GM19043 (cell line): ENCODE measurements around the gene TIMM17A.
A peak's percentile ranks its signal among the peaks of the same experiment; 100 is the strongest.

Experiments
- ATAC-seq: cut with Tn5 transposase; IDR thresholded peaks from one replicate; pipeline ENCODE4 v1.9.1; 2021; ENCODE audit warnings: low read depth; ENCODE audit not compliant: unreplicated experiment

TIMM17A gene

GRCh38 chr1:201982623-201983379, 27.5 kb downstream of the TIMM17A start, which contains the start of gene RNPEP:
TSS of gene RNPEP (plus strand) at chr1:201982648. CDS start at chr1:201982667, 19 bp downstream.
- ATAC-seq: peak; percentile 64

DNA sequence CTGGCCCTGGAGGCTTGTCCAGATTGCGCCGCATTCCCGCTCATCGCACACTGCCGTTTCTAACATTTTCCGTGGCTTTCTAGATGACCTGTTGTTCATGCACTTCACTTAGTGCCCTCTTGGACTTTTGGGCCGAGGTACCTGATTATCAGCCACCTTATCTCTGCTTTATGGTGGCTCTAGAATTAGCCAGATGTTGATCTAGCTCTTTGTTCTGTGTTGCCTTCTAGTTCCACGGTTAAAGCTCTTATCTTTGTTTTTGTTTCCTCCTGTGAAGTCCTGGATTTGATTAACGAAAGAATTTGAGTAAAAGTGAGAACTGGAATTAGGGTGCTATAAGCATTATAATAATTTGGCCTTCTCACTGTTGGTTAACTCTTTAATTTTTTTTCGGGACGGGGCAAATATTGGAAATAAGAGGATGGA, 28.1 kb downstream of the TIMM17A start:
- peak; percentile 28 for ATAC-seq

DNA sequence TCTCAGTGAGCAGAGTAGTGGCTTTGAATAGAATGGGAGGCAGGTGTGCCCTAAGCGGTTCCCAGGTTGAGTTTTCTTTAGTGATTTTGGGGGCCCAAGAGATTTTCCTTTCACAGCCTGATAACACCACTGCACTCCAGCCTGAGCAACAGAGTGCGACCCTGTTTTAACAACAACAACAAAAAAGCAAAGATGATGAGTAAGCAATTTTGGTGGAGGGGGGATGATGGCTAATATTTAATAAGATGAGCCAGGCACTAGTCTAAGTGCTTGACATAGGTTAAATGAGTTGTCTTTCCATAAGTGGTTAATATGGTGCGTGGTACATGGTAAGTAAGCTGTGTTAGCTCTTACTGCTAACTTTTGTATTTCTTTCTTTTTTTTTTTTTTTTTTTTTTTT, 29.1 kb downstream of the TIMM17A start:
- no peak for ATAC-seq

DNA sequence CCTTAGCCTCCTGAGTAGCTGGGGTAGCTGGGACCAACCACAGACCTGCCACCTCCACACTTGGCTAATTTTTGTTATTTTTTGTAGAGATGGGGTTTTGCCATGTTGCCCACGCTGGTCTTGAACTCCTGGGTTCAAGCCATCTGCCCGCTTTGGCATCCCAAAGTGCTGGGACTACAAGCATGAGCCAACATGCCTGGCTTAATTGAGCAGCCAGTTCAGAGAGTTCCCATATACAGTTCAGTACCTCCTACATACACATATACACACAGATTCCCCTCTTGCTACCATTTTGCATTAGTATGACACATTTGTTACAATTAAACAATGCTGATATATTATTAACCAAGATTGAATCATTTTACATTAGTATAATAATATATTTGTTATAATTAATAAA, 30.1 kb downstream of the TIMM17A start:
- ATAC-seq: no peak

DNA sequence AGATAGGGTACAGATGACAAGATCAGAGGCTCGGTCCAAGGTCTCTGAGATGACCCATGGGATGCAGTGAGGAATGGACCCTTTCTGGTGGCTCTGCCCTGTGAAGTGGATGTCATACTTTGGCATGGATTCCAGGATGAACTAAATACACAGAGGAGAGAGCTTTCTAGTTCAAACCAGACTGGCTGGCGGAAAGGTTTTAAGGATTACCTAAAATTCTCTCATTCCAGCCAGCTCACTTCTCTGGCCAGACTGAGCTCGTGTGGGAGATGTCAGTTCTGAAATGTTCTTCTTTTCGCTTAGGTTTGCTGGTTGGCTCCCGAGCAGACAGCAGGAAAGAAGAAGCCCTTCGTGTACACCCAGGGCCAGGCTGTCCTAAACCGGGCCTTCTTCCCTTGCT, 33.3 kb downstream of the TIMM17A start:
- no peak for ATAC-seq

DNA sequence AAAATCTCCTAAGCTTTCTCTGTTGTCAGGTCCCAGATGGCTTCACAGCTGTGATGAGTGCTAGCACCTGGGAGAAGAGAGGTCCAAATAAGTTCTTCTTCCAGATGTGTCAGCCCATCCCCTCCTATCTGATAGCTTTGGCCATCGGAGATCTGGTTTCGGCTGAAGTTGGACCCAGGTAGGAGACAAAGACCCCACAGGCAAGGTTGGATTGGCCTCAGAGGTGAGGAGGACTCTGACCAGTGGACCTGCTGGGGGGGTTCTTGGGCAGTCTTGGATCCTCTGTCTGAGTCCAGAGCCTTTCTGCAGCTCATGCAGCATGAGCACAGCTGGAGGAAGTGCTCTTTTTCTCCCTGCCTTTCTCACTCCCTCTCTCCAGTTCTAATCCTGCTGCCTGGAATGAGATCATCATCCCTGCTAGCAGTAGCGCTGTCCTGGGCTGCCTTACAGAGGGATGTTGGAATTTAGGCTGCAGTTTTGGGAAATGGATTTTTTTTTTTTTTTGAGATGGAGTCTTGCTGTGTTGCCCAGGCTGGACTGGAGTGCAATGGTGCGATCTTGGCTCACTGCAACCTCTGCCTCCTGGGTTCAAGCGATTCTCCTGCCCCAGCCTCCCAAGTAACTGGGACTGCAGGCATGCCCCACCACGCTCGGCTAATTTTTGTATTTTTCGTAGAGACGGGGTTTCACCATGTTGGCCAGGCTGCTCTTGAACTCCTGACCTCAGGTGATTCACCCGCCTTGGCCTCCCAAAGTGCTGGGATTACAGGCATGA, 34.2 kb downstream of the TIMM17A start:
- no peak for ATAC-seq

DNA sequence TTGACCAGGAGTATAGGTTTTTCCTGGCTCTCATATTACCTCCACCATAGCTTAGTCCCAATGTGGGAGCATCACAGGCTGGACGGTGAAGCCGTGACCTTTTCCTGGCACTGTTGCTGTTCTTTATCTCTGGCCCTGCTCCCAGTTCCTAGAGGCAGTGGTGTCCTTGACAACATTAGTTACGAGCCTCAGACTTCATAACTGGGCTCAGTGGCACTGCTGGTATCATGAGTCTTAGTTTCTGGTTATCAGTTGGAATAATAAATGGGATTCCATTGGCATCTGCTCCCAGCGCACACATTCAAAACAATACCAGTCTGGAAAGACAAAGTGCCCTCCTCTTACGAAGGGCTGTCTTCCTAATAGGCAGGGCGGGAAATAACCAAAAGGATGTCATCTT, 35.1 kb downstream of the TIMM17A start:
- no peak for ATAC-seq

GRCh38 chr1:201999625-202000238, 44.4 kb downstream of the TIMM17A start:
- no peak for ATAC-seq

GRCh38 chr1:202002507-202002906, 47.2 kb downstream of the TIMM17A start:
- ATAC-seq: no peak

DNA sequence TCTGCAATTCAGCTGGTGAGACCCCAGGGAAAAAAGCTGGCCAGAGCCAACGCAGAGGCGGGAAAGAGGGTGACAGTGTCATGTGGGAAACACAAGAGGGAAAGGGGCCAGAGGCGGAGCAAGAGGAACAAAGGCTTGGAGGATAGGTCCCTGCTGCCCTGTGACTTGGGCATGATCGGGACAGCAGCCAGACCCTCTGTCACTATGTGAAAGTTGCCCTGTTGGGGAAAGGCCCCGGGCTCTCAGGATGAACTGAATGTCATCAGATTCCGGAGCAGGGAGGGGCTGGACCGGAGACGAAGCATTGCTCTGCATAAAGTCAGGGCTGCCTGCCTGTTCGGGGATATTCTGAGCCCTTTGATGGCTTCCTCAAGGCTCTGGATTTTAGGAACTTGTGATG, 49.4 kb downstream of the TIMM17A start:
- no peak for ATAC-seq

- ATAC-seq: no peak
Measured at GRCh38 chr1:202005958-202006357, 50.7 kb downstream of the TIMM17A start.

DNA sequence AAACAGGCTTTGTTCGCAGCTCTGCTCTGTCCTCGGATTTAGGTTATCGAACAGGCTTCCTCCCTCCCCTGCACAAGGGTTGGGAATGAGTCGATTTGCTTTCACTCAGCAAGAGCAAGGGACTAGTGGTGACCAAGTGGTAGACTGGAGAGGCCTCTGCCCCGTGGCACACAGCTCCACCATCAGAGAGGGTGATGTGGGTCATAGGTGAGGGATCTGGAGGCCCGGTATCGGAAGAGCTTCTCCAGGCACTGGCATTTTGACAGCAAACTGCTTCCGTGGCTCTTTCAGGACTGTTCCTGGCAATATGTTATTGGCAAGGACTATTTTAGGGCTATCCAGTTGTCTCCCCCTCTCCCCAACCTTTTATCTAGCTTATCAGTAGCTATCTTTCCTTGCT, 52.0 kb downstream of the TIMM17A start:
- no peak for ATAC-seq

- no peak for ATAC-seq
Measured at GRCh38 chr1:202007805-202008489, 52.6 kb downstream of the TIMM17A start.

DNA sequence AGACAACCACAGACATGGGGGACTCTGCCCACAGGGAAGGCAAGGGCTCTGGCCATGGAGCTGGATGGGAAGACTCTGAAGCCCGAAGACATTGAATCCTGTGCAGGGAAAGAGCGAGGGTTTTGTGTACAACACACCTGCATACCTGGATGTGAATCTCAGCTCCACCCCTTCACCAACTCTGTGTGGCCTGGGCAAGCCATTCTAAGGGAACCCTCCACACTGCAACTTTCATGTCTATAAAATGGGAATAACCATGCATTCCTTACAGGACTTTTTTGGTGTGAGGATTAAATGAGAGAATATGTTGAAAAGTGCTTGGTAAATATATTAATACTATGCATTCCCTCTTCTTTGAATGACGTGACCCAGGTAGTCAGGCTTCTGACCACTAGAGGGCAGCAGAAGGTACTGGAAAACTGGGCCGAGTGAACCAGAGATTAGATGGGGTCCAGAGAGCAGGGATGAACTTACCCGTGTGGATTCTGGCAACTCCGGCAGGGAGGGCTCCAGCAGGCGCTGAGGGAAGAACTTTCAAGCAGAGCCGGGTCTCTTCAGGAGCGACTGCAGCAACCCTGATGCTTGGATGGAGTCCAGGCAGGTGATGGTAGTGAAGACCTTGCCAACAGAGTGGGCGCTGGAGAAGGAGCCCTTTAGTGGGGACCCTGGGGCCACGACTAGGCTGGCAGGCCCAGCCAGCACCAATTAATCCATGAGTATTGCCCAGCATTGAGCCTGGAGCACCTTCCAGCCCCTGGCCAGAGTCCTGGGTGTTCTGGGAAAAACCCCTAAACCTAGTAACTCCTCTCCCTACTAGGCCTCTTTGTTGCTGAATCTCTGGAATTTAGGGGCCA, 54.2 kb downstream of the TIMM17A start:
- ATAC-seq: peak; percentile 44

- peak; percentile 86 for ATAC-seq
Measured at GRCh38 chr1:202010180-202011015, 55.1 kb downstream of the TIMM17A start, which contains the start of gene ELF3. TSS of gene ELF3 (plus strand) at chr1:202010587. CDS start at chr1:202011137, 550 bp downstream.

- ATAC-seq: no peak
Measured at GRCh38 chr1:202011994-202012393, 56.7 kb downstream of the TIMM17A start.

DNA sequence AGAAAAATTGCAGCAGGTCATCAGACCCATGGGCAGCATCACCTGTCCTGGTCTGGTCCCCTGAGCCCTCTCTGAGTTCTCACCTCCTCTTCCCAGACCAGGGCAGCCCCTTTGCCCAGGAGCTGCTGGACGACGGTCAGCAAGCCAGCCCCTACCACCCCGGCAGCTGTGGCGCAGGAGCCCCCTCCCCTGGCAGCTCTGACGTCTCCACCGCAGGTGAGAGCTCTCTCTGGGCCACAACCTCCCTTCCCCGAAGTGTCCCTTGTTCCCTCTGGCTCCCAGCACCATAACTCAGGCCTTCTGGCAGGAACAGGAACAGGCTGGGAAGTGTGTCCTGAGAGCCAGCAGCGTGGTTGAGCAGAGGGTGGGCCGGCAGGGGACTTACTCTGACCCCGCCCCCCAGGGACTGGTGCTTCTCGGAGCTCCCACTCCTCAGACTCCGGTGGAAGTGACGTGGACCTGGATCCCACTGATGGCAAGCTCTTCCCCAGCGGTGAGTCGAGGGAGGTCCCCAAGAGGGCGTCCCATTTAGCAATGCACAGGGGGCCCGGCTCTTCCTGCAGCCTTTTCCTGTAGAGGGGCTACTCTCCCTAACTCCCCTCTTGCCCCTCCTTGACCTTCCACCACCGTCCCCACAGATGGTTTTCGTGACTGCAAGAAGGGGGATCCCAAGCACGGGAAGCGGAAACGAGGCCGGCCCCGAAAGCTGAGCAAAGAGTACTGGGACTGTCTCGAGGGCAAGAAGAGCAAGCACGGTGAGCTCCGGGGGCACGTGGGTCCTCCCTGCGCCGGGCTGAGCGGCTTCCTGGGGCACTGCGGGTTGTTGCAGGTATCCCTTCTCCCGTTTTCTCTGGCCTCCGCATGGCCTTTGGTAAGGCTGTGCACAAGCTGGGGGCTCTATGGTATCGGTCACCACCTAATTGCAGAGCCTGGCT, 57.5 kb downstream of the TIMM17A start:
- no peak for ATAC-seq

DNA sequence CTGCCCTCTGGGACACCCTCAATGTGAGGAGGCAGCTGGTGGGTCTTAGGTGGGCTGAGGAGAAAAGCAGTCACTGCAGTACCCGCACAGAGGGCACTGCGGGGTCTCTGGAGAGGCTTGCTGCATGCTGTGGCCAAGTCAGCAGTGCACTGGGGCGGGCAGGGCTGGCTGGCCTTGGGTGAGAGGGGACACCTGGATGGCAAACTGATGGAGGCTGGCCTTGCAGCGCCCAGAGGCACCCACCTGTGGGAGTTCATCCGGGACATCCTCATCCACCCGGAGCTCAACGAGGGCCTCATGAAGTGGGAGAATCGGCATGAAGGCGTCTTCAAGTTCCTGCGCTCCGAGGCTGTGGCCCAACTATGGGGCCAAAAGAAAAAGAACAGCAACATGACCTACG, 58.3 kb downstream of the TIMM17A start:
- ATAC-seq: no peak
